ENCODE measurements around the gene OTUD5.

DNA sequence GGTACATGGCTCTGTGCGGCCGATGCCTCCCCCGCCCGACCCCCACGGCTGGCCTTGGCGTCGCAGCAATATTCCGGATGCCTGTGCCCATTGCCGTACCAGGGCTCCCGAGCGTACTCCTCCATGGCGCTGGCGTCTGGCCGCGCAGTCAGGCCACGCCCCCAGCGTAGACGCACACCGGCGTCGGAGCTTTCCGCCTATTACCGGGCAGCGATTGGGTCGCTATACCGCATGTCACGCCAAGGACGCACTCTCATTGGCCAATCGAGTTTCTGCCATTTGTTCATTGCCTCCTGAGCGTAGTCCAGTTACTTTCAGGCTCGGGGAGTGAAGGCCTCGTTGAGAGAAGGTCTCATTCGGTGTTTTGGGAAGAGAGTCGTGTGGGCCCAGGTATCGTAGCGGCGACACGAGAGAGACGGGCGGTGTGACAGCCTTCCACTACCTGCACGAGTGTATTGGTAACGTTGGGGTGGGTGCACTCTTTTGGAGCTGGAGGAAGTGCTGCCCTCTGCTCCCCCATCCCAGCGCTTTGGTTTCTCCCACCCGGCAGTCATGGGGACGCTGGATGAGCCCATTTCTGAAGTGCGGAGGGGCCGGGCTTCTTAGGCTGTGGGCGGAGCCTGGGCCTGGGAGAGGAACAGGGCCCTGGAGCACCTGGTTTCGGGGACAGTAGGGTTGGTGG, 59.6 kb downstream of the OTUD5 start, which contains the start of the genes PQBP1 and TIMM17B:
- TF ChIP-seq YY1 (IDR thresholded peaks at IDR 0.05; ENCODE audit: insufficient read depth, insufficient read length) (peak; percentile 45), ZNF274 (IDR thresholded peaks at IDR 0.05; ENCODE audit: low read depth, low read length) (no peak)

Measured in NT2/D1 (cell line).